Type B pancreatic cell (in vitro differentiated cells): ENCODE results near the gene SLC29A2. TPM values are rescaled to one million over a fixed set of nuclear protein-coding genes. Genes with fewer than 3 reads are reported as not detected.

Experiments
- DNase-seq: peaks from one replicate; pipeline ENCODE4 v3.0.0; 2021; ENCODE audit warnings: mixed read lengths; ENCODE audit not compliant: unreplicated experiment; ENCODE audit errors: extremely low spot score
- H3K27ac Mint-ChIP-seq: 2 replicates; pipeline ENCODE4 v1.8.0; 2021; ENCODE audit warnings: mild to moderate bottlenecking, mixed read lengths
- H3K27me3 Mint-ChIP-seq: 2 replicates; pipeline ENCODE4 v1.8.0; 2021; ENCODE audit warnings: mixed read lengths
- H3K36me3 Mint-ChIP-seq: 2 replicates; pipeline ENCODE4 v1.8.0; 2021; ENCODE audit warnings: mixed read lengths
- H3K4me1 Mint-ChIP-seq: one replicate; pipeline ENCODE4 v1.8.0; 2021; ENCODE audit warnings: mixed read lengths; ENCODE audit not compliant: unreplicated experiment
- H3K4me3 Mint-ChIP-seq: 2 replicates; pipeline ENCODE4 v1.8.0; 2021; ENCODE audit warnings: mild to moderate bottlenecking, mixed read lengths
- H3K9me3 Mint-ChIP-seq: 2 replicates; pipeline ENCODE4 v1.8.0; 2021; ENCODE audit warnings: mixed read lengths
- total RNA-seq: library from RNA; stranded (reverse); gene quantifications from 2 replicates; pipeline ENCODE4 v1.2.1, GENCODE V29; 2021; ENCODE audit warnings: low replicate concordance
- TF ChIP-seq, protein P1 (sequence below): fragments of 200-600 bp; sonication (generic); conservative IDR thresholded peaks from 2 replicates; pipeline ENCODE4 v1.5.0; 2021; ENCODE audit warnings: antibody characterized with exemption, mild to moderate bottlenecking

The SLC29A2 gene
- total RNA-seq, 1 donor from 2014 or later, result 22.2 TPM

DNA sequence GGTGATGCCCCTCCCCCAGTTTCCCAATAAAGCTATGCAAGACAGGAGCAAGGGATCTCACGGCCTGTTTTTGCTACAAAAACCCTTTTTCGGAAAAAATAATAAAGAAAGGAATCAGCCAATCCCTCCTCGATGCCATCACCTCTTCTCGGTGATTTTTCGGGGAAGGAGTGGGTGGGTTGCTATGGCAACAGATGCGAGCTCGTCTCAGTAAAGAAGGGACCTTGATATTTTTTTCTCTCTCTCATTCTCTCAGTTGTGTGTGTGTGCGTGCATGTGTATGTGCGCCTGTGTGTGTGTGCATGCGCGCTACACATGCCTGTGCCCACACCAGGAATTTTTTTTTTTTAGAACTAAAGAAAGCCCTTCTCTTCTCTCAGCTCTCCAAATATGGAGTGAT is 45.4 kb upstream of the SLC29A2 start:
- DNase-seq, result no peak
- Mint-ChIP-seq H3K4me1 (peaks cover 5% of the 10 kb centered on the region), H3K9me3 (peaks cover 5% of the 10 kb centered on the region), H3K27ac (no peak overlapping the region), H3K27me3 (peaks cover 79% of the 10 kb centered on the region), H3K4me3 (no peak overlapping the region), H3K36me3 (no peaks in the 10 kb centered on the region)
- TF ChIP-seq, protein P1, sequence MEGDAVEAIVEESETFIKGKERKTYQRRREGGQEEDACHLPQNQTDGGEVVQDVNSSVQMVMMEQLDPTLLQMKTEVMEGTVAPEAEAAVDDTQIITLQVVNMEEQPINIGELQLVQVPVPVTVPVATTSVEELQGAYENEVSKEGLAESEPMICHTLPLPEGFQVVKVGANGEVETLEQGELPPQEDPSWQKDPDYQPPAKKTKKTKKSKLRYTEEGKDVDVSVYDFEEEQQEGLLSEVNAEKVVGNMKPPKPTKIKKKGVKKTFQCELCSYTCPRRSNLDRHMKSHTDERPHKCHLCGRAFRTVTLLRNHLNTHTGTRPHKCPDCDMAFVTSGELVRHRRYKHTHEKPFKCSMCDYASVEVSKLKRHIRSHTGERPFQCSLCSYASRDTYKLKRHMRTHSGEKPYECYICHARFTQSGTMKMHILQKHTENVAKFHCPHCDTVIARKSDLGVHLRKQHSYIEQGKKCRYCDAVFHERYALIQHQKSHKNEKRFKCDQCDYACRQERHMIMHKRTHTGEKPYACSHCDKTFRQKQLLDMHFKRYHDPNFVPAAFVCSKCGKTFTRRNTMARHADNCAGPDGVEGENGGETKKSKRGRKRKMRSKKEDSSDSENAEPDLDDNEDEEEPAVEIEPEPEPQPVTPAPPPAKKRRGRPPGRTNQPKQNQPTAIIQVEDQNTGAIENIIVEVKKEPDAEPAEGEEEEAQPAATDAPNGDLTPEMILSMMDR, result no peak

DNA sequence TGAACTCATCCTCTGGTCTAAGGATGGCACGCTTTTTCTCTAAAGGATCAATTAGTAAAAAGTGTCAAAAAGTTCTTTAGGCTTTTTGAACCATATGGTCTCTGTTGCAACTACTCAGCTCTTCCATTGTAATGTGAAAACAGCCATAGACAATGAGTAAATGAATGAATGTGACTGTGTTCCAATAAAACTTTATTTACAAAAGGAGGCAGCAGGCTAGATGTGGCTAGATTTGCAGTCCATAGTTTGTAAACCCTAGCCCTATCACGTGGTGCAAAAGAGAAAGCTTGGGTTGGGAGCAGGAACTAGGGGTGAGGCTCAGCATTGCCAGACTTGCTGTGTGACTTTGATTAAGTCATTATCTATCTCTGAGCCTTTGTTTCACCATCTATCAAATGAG is 43.9 kb upstream of the SLC29A2 start:
- Mint-ChIP-seq H3K9me3 (peaks cover 5% of the 10 kb centered on the region), H3K4me3 (no peak overlapping the region), H3K27ac (no peak overlapping the region), H3K36me3 (no peaks in the 10 kb centered on the region), H3K27me3 (peaks cover 74% of the 10 kb centered on the region), H3K4me1 (peaks cover 9% of the 10 kb centered on the region)
- DNase-seq, result no peak
- TF ChIP-seq, protein P1, result no peak

DNA sequence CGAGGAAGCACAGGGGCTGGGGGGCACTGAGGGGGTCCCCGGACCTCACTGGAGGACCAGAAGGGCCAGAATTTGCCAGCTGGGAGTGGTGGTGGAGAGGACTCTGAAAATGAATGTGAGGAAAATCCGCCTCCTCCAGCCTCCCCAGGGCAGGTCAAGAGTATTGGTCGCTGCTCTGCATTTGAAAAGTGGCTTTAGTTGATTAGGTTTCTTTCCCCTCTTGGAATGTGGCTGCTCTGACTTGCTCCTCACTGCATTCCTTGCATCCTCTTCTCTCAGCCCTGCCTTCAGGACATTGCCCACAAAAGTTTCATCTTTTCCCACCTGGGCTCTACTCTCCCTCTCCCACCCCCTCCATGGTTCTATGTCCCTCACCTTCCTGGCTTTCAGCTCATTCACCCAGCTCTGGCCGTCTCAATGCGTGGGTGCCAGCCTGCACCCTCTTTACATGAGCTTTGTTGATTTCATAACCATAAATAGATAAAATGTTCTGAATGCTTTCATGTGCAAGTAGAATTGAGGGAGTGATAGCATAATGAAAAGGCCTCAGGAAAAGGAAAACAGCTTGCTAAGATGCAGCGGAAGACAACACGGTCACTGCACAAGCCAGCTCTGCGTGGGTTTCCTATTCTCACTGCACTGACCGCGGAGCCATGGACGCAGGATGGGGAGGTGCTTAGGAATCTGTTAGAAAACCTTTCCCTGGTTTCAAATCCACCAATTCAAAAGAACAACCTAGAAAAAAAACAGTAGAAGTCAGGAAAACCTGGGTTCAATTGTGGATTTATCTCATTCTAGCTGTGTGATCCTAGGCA is 42.8 kb upstream of the SLC29A2 start:
- no peak for DNase-seq
- Mint-ChIP-seq H3K27ac (no peak overlapping the region), H3K4me1 (peaks cover 9% of the 10 kb centered on the region)

DNA sequence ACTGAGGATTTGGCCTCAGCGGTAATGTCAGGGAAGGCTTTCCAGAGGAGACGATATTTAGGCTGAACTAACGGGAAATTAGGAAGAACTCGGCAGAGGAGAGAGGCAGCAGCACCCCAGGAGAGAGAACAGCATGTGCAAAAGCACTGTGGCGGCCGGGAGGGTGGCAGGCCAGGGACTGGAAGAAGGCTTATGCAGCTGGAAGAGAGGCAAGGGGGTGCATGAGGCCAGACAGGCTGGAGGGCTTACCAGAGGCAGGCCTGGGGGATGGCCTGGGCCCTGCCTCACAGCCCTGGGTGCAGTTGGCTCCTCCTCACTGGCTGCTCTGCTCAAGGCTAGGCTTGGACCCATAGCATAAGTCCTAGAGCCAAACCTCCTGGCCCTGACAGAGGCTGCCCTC is 41.6 kb upstream of the SLC29A2 start:
- TF ChIP-seq, protein P1, result no peak
- Mint-ChIP-seq H3K27ac (no peak overlapping the region), H3K4me1 (peaks cover 8% of the 10 kb centered on the region), H3K4me3 (no peak overlapping the region), H3K9me3 (no peaks in the 10 kb centered on the region), H3K27me3 (peaks cover 61% of the 10 kb centered on the region), H3K36me3 (no peaks in the 10 kb centered on the region)
- DNase-seq, result no peak

More for the DNA sequence above, 42.8 kb upstream of the SLC29A2 start:
- TF ChIP-seq, protein P1, result no peak
- H3K36me3 Mint-ChIP-seq, result no peaks in the 10 kb centered on the region
- peaks cover 66% of the 10 kb centered on the region for H3K27me3 Mint-ChIP-seq
- H3K4me3 Mint-ChIP-seq, result no peak overlapping the region
- H3K9me3 Mint-ChIP-seq, result peaks cover 5% of the 10 kb centered on the region

DNA sequence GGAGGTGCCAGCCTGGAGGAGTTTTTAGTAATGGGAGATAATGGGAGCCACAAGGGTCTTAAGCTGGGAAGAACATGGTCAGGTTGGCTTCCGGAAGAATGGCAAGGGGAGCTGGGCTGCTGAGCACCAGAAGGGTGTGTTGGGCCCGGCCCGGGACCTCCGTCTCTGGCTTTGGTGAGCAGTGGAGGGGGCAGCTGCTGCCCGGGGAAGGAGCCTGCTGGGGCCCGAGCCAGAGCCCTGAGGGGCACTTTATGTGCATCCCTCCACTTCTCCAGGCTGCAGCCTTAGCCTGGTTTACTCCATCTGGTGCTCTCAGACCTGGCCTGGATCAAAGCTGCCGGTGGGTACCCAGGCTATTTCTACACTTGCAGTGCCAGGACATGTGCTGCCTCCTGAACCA is 40.5 kb upstream of the SLC29A2 start:
- Mint-ChIP-seq H3K9me3 (no peaks in the 10 kb centered on the region), H3K36me3 (no peaks in the 10 kb centered on the region), H3K27me3 (peaks cover 51% of the 10 kb centered on the region), H3K27ac (no peak overlapping the region), H3K4me1 (peaks cover 8% of the 10 kb centered on the region), H3K4me3 (no peak overlapping the region)
- no peak for DNase-seq
- TF ChIP-seq, protein P1, result no peak
